Duodenal mucosa (tissue), 2 donors: ENCODE results near the gene TRIM66.

ENCODE experiments used
- H3K27ac ChIP-seq: one replicate; pipeline ENCODE4 v1.7.0; 2013; ENCODE audit warnings: low read depth, low read length
- H3K27me3 ChIP-seq, 2 donors: one replicate each; pipeline ENCODE4 v1.7.0; 2013; ENCODE audit warnings: low read length in 2 of 2, control low read depth in 1 of 2; ENCODE audit not compliant: insufficient read depth in 2 of 2, control insufficient read depth in 1 of 2
- H3K36me3 ChIP-seq, 2 donors: one replicate each; pipeline ENCODE4 v1.7.0; 2013; ENCODE audit warnings: low read length in 2 of 2, control low read depth in 1 of 2; ENCODE audit not compliant: insufficient read depth in 2 of 2, control insufficient read depth in 1 of 2
- H3K4me1 ChIP-seq, 2 donors: one replicate each; pipeline ENCODE4 v1.7.0; 2013; ENCODE audit warnings: low read length in 2 of 2, control low read depth in 1 of 2; ENCODE audit not compliant: insufficient read depth in 2 of 2, control insufficient read depth in 1 of 2
- H3K4me3 ChIP-seq, 2 donors: one replicate each; pipeline ENCODE4 v1.7.0; 2013; ENCODE audit warnings: low read length in 2 of 2, low read depth in 1 of 2
- H3K9ac ChIP-seq, 2 donors: one replicate each; pipeline ENCODE4 v1.7.0; 2013; ENCODE audit warnings: low read length in 2 of 2, low read depth in 1 of 2
- H3K9me3 ChIP-seq, 2 donors: one replicate each; pipeline ENCODE4 v1.7.0; 2013; ENCODE audit warnings: low read length in 2 of 2, control low read depth in 1 of 2; ENCODE audit not compliant: control insufficient read depth in 1 of 2

TRIM66 gene

DNA sequence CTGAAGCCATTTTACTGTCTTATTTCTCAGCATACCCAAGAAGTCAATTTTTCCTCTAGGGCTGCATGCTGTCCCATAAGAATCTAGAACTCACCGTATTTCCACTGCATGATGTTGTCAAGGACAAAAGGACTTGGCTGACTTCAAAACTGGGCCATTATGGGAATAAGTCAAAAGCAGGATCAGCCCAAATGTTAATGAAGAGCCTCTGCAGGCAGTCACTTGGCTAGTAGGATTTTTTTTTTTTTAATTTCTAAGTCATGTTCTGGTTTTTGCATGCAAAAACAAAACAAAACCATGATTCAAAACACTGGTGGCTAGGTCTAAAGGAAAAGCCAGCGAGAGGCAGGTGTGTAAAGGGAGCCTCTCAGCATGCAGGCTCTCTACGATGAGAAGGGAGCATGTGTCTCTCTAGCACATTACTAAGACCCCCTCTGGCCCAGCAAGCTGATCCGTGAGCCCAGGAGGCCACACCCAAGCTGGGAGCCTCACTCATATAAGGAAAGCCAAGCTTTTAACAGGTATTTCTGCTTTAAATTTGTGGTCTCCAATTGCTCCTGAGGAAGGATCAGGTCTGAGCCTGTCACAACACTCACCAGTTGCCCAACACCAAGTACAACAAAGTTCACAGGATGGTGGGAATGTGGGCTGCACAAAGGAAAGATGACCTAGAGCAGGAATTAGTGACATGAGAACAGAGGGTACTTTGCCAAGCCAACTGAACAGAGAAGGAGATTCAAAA lies 67.0 kb downstream of the TRIM66 start:
- no peaks in the 10 kb centered on the region for H3K27me3 ChIP-seq
- H3K36me3 ChIP-seq: peaks cover 12 to 28% of the 10 kb centered on the region in 2 donors
- H3K9ac ChIP-seq: no peak overlapping the region
- H3K27ac ChIP-seq: no peak overlapping the region
- no peak overlapping the region for H3K4me3 ChIP-seq
- H3K9me3 ChIP-seq: no peaks in the 10 kb centered on the region
- H3K4me1 ChIP-seq: no peaks in the 10 kb centered on the region

DNA sequence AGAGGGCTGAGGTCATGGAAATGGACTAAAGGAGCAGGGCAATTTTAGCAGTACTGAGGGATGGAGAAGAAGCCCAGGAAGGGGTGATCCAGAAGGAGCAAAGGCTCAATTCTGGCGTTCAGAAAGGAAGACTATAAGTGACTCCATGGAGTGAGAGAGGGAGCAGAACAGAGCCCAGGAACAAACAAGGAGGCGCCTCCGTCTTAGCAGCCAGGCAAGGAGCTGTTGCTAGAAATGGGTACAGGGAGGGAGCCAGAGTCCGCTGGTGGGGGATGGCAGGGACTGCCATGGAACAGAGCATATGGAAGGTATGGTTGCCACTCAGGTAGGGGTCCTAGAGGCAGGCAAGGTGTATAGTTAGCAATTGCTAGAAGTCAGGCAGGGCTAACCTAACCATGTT lies 68.0 kb downstream of the TRIM66 start:
- Histone ChIP-seq H3K36me3 (peaks cover 12 to 24% of the 10 kb centered on the region in 2 donors), H3K9me3 (no peaks in the 10 kb centered on the region), H3K9ac (no peak overlapping the region), H3K27me3 (no peaks in the 10 kb centered on the region), H3K27ac (no peak overlapping the region), H3K4me1 (no peaks in the 10 kb centered on the region), H3K4me3 (no peak overlapping the region)

DNA sequence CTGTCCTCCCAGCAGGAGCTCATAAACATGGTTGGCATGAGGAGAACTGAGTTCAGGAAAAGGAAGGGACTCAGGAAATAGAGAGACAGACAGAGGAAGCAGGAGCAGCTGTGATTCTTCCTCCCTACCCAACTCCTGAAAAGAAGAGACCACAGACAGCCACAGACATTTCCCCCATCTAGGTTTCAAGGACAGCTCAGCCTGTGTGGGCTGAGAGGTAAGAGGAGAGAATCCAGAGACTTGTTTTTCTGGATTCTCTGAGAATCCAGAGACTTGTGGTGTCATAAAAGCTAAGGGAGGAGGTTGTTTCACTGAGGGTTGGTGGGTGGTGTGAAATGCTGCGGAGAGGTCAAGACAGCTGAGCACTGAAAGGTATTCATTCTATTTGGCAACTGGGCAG lies 69.4 kb downstream of the TRIM66 start:
- H3K4me3 ChIP-seq: no peak overlapping the region
- peaks cover 9 to 11% of the 10 kb centered on the region in 2 donors for H3K36me3 ChIP-seq
- no peaks in the 10 kb centered on the region for H3K4me1 ChIP-seq
- H3K9ac ChIP-seq: no peak overlapping the region
- H3K9me3 ChIP-seq: no peaks in the 10 kb centered on the region
- H3K27ac ChIP-seq: no peak overlapping the region
- H3K27me3 ChIP-seq: no peaks in the 10 kb centered on the region

DNA sequence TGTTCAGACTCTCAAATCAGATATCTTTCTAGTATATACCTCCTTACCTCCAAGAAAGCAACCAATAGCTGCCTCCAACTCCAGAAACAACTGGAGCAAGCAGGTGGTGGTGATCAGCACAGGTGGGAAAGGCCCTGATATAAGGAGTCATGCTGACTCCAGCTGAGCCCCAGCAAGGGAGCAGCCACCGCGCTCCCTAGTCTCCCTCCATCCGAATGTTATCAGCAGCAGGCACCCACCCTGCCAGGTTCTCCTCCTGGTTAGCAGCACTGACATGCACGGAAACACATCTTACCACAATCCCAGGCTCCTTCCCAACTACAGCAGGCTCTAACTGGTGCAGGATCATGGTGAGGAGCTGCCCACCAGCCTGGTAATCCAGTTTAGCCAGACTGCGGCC lies 69.9 kb downstream of the TRIM66 start:
- H3K27ac ChIP-seq: no peak overlapping the region
- no peak overlapping the region for H3K4me3 ChIP-seq
- H3K36me3 ChIP-seq: peaks cover 7 to 8% of the 10 kb centered on the region in 2 donors
- H3K9ac ChIP-seq: no peak overlapping the region
- no peaks in the 10 kb centered on the region for H3K4me1 ChIP-seq
- no peaks in the 10 kb centered on the region for H3K27me3 ChIP-seq
- no peaks in the 10 kb centered on the region for H3K9me3 ChIP-seq

DNA sequence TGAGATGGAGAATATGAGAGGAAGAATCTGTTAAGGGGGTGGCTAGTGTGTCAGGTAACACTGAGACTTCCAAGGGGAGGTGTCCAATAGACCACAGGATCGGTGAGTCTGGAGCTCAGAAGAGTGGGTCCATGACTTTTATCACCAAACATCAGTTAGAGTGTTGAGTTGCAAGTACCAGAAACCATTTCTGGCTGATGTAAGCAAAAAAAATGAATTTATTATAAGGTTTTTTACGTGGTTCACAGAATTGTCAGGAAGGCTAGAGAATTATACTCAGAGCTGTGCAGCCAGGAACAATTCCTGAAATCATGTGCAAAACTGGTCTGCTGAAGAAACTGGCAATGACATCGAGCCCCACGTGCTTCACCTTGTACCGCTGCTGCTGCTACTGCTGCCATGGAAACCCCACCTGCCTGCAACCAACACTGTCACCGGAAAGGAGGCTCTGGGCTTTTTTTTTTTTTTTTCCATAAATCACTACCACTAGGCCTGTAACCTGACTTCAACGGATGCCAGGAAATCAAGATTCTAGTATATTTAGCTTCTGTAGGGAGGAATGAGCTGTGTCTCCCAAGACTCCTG lies 71.8 kb downstream of the TRIM66 start:
- Histone ChIP-seq H3K27me3 (no peaks in the 10 kb centered on the region), H3K36me3 (no peaks in the 10 kb centered on the region), H3K27ac (no peak overlapping the region), H3K4me1 (no peaks in the 10 kb centered on the region), H3K9me3 (no peaks in the 10 kb centered on the region), H3K4me3 (no peak overlapping the region), H3K9ac (no peak overlapping the region)

DNA sequence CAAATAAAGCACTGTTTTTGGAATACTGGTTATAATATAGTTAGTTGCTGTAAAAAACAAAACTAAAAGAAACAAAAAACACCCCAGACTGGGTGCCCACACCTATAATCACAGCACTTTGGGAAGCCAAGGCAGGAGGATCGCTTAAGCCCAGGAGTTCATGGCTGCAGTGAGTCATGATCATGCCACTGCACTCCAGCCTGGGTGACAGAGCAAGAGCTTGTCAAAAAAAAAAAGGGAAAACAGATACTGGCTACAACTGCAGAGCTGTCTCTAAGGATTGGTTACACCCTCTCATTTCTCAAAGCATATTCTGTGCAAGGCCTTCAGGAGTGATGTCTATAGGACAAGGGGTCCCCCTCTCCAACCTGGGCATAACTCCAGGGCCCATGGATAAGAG lies 73.8 kb downstream of the TRIM66 start:
- Histone ChIP-seq H3K4me3 (no peak overlapping the region), H3K27ac (no peak overlapping the region), H3K4me1 (peaks cover 0 to 8% of the 10 kb centered on the region in 2 donors), H3K36me3 (no peaks in the 10 kb centered on the region), H3K9me3 (no peaks in the 10 kb centered on the region), H3K27me3 (no peaks in the 10 kb centered on the region), H3K9ac (no peak overlapping the region)

DNA sequence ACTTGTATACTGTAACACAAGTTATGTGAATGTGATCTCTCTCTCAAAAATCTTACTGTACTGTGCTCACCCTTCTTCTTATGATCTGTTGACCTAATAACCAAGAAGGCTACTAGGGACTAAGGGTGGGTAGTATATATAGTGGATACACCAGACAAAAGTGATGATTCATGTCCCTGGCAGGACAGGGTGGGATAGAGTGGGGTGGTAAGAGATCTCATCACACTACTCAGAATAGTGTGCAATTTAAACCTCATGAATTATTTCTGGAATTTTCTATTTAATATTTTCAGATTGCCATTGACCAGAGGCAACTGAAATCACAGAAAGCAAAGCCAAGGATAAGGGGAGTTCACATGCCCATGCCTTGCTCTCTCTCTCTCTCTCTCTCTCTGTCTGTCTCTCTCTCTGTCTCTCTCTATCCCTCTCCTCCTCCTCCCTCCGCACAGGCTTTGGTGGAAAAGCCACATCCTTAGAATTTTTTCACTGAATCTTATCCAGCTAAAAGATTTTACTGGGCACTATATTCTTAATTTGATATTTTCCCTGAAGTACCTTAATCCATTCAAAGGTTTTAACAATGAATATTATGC lies 76.4 kb downstream of the TRIM66 start:
- H3K36me3 ChIP-seq: no peaks in the 10 kb centered on the region
- peaks cover 0 to 8% of the 10 kb centered on the region in 2 donors for H3K4me1 ChIP-seq
- no peaks in the 10 kb centered on the region for H3K27me3 ChIP-seq
- H3K9ac ChIP-seq: no peak overlapping the region
- H3K27ac ChIP-seq: no peak overlapping the region
- no peaks in the 10 kb centered on the region for H3K9me3 ChIP-seq
- H3K4me3 ChIP-seq: no peak overlapping the region

DNA sequence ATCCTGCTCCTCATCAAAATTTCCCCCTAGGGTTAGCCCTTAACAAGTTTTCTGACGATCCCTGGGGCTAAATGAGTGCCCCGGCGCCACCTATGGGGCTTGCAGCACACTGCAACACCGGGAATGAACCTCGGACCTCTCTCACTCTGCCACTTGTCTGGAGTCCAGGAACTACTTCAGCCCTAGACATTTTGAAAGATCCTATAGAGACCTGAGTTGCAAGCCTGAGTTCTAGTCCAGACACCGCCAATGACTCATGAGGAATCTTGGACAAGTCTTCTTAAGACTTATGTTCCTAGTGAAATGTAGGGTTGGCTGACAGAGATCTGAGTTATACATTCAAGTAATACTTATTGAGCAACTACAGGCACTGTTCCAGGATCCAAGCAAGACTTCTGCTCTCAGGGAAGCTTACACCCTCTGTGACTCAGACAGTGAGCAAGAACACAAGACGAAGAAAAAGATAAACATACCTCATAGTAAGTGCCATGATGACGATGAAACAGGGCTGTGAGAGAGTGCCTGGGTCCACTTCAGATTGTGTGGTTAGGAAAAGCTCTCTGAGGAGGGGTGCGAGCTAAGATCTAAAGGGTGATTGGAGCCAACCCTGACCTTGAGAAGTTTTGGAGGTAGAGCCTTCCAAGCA lies 78.3 kb downstream of the TRIM66 start:
- Histone ChIP-seq H3K27ac (no peak overlapping the region), H3K4me3 (peak overlapping the region in 1 of 2 donors; percentile 8), H3K9me3 (no peaks in the 10 kb centered on the region), H3K4me1 (peaks cover 0 to 8% of the 10 kb centered on the region in 2 donors), H3K9ac (no peak overlapping the region), H3K27me3 (no peaks in the 10 kb centered on the region), H3K36me3 (no peaks in the 10 kb centered on the region)

DNA sequence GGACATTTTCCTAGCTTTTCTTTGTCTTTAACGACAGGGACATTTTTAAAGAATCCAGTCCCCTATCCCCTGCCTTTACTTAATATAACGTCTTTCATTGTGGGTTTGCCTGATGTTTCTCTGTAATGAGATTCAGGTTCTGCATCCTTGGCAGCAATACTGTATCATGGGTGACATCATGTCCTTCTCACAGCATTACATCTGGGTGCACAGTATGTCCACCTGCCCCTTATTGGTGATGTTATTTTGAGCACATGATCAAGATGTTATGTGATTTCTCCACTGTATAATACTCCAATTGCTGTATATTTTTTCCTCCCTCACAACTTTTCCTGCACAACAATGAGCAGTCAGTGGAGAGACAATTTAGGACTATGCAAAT lies 78.8 kb downstream of the TRIM66 start:
- Histone ChIP-seq H3K9ac (no peak overlapping the region), H3K27me3 (no peaks in the 10 kb centered on the region), H3K27ac (no peak overlapping the region)

More for the DNA sequence above, 78.8 kb downstream of the TRIM66 start:
- Histone ChIP-seq H3K9me3 (no peaks in the 10 kb centered on the region), H3K36me3 (no peaks in the 10 kb centered on the region), H3K4me3 (peak overlapping the region in 1 of 2 donors; percentile 8), H3K4me1 (peaks cover 0 to 8% of the 10 kb centered on the region in 2 donors)
